22Rv1 (cell line): ENCODE measurements around the gene ELF2.

Experiments used
- H3K27ac ChIP-seq: fragments of 450-650 bp; 2 replicates; pipeline ENCODE4 v1.5.1; 2017
- CTCF ChIP-seq: fragments of 450-650 bp; IDR thresholded peaks from 2 replicates; pipeline ENCODE4 v1.5.1; 2017; ENCODE audit warnings: mild to moderate bottlenecking
- ZFX ChIP-seq: fragments of 450-650 bp; IDR thresholded peaks from 2 replicates; pipeline ENCODE4 v1.6.1; 2017; ENCODE audit warnings: antibody characterized with exemption, borderline replicate concordance

The ELF2 gene

DNA sequence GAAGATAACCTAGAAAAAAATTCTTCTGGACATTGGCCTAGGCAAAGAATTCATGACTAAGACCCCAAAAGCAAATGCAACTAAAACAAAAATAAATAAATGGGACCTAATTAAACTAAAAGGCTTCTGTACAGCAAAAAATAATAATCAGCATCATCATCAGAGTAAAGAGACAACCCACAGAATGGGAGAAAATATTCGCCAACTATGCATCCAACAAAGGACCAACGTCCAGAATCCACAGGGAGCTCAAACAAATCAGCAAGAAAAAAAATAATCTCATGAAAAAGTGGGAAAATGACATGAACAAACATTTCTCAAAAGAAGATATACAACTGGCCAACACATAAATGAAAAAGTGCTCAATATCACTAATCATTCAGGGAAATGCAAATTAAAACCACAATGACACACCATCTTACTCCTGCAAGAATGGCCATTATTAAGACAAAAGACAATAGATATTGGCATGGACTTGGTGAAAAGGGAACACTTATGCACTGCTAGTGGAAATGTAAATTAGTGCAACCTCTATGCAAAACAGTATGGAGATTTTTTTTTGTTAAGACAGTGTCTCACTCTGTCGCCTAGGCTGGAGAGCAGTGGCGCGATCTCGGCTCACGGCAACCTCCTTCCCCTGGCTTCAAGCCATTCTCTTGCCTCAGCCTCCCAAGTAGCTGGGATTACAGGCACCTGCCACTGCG, 29.9 kb downstream of the ELF2 start:
- no peak overlapping the region for H3K27ac ChIP-seq
- no peak for TF ChIP-seq ZFX
- no peak for TF ChIP-seq CTCF

DNA sequence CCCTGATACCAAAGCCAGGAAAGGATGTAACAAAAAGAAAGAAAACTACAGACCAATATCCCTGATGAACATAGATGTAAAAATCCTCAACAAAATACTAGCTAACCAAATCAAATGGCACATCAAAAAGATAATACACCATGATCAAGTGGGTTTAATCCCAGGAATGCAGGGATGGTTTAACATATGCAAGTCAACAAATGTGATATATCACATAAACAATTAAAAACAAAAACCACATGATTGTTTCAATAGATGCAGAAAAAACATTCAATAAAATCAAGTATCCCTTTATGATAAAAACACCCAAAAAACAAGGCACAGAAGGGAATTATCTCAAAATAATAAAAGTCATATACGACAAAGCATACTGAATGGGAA, 31.5 kb downstream of the ELF2 start:
- no peak overlapping the region for H3K27ac ChIP-seq

DNA sequence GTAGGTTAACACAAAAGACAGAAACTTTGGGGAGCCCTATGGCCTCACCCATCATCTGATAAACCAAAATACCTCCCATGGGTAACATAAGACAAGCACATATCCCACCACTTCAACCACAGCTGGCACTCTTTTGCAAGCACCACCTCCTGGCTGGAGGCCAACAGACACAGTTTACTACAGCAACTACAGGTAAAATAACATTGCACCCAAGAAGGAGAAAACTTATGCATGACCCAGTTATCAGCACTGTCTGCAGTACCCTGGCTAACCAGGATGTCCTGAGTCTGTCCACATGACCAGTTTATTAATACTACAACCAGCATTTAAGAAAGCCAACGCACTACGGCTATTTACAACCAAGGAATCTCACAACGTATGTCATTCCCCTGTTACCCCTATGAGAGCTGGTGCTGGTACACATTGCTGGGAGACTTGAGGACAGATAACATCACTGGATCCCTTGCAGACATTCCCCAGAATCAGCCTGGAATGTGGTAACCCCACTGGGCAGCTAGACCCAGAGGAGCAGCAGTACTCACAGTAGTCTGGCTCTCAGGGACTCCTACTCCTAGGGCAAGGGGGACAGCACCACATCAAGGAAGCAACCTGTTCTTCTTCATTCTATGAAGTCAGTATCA, 32.0 kb downstream of the ELF2 start:
- TF ChIP-seq ZFX, result no peak
- TF ChIP-seq CTCF, result no peak

More for the DNA sequence above, 31.5 kb downstream of the ELF2 start:
- no peak for TF ChIP-seq CTCF
- no peak for TF ChIP-seq ZFX

GRCh38 chr4:139144161-139144859, 32.7 kb downstream of the ELF2 start:
- no peak for TF ChIP-seq ZFX
- TF ChIP-seq CTCF, result no peak
- H3K27ac ChIP-seq, result no peak overlapping the region

More for the DNA sequence above, 32.0 kb downstream of the ELF2 start:
- H3K27ac ChIP-seq, result no peak overlapping the region

GRCh38 chr4:139142980-139143379, 34.0 kb downstream of the ELF2 start:
- H3K27ac ChIP-seq, result no peak overlapping the region
- TF ChIP-seq CTCF (no peak), ZFX (no peak)

- TF ChIP-seq ZFX, result no peak
- TF ChIP-seq CTCF, result no peak
- H3K27ac ChIP-seq, result no peak overlapping the region
These were observed 34.9 kb downstream of the ELF2 start for GRCh38 chr4:139142087-139142486.

DNA sequence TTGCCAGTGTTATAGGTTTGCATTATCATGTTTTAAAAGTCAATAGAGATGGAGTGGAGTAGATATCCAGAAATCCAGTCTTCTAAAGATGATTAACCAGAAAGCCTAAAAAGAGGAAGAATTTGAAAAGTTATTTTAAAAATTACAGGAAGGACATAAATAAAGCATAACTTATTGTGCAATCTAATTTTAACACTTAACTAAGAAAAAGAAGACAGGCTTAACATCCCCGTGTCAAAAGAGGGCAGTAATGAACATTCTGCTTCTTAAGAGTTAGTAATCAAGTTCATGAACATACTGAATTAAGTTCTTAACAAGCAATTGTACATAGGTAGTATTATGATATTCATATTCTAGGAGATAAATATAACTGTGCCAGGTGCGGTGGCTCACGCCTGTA, 39.3 kb downstream of the ELF2 start:
- TF ChIP-seq ZFX (no peak), CTCF (no peak)
- H3K27ac ChIP-seq, result no peak overlapping the region
